Mammary epithelial cell (primary cell): ENCODE results near the gene DIAPH3.

Experiments
- EZH2 ChIP-seq: IDR thresholded peaks from 2 replicates; pipeline ENCODE4 v1.6.1; 2012; ENCODE audit warnings: low read length, inconsistent platforms, borderline replicate concordance
- TF ChIP-seq, protein P1 (sequence below), 2 donors: IDR thresholded peaks in 1 of 2; conservative IDR thresholded peaks in 1 of 2; 2 replicates each; pipeline ENCODE4 v1.5.1; 2011 to 2012; ENCODE audit warnings: inconsistent platforms in 2 of 2, low read length in 2 of 2, mild to moderate bottlenecking in 2 of 2, control low read depth in 1 of 2, low read depth in 1 of 2; ENCODE audit not compliant: insufficient read depth in 1 of 2; ENCODE audit errors: extremely low read depth in 1 of 2

DNA sequence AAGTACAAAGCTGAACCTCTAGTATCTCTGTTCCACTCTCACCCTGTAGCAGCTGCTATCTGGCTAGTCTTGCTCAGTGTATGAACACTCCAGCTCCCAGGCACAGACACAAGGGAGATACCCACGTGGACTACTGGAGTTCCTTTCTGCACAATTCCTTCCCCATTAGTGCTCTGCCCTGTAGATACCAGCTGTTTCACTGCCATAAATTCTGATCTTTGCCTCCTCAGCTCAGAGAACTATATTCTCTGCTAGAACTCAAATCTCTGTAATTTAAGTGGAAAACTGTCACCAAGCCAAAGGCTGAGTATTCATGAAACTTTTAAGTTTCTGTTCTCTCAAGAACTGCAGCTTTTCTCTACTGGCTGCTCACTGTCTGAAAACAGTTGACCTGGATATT lies 273.7 kb downstream of the DIAPH3 start:
- TF ChIP-seq, protein P1, sequence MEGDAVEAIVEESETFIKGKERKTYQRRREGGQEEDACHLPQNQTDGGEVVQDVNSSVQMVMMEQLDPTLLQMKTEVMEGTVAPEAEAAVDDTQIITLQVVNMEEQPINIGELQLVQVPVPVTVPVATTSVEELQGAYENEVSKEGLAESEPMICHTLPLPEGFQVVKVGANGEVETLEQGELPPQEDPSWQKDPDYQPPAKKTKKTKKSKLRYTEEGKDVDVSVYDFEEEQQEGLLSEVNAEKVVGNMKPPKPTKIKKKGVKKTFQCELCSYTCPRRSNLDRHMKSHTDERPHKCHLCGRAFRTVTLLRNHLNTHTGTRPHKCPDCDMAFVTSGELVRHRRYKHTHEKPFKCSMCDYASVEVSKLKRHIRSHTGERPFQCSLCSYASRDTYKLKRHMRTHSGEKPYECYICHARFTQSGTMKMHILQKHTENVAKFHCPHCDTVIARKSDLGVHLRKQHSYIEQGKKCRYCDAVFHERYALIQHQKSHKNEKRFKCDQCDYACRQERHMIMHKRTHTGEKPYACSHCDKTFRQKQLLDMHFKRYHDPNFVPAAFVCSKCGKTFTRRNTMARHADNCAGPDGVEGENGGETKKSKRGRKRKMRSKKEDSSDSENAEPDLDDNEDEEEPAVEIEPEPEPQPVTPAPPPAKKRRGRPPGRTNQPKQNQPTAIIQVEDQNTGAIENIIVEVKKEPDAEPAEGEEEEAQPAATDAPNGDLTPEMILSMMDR (conservative IDR thresholded peaks at IDR 0.05 in 1 of 2, IDR thresholded peaks at IDR 0.05 in 1 of 2; ENCODE audit: extremely low read depth in 1 of 2, insufficient read depth in 1 of 2, low read depth in 1 of 2, low read length in 2 of 2) = no peak
- TF ChIP-seq EZH2 = no peak
